Fibroblast of upper back skin (primary cell): ENCODE data around the gene TDRD3.
"Not testable (repeated sequence)": the region's sequence is repeated elsewhere in the genome, so short reads cannot be mapped to it uniquely, and the experiment has no call there.

Experiments
- DNase-seq: peaks from one replicate; pipeline ENCODE4 v3.0.0-alpha.2; 2013

TDRD3 gene

GRCh38 chr13:60398907-60399589, 2.0 kb downstream of the TDRD3 start:
- no peak for DNase-seq

GRCh38 chr13:60402022-60402421, 5.0 kb downstream of the TDRD3 start:
- DNase-seq, result no peak

- peak; percentile 18 for DNase-seq
Observed at GRCh38 chr13:60407095-60407494, 10.1 kb downstream of the TDRD3 start.

- DNase-seq, result not testable (repeated sequence)
Observed at GRCh38 chr13:60407852-60408251, 10.8 kb downstream of the TDRD3 start.

- DNase-seq, result not testable (repeated sequence)
Observed at GRCh38 chr13:60409574-60410292, 12.7 kb downstream of the TDRD3 start.

- no peak for DNase-seq
Observed at GRCh38 chr13:60410299-60410698, 13.3 kb downstream of the TDRD3 start.

GRCh38 chr13:60411464-60411863, 14.4 kb downstream of the TDRD3 start:
- no peak for DNase-seq

- DNase-seq, result peak; percentile 24
Observed at GRCh38 chr13:60411983-60412382, 15.0 kb downstream of the TDRD3 start.

GRCh38 chr13:60412909-60413616, 16.0 kb downstream of the TDRD3 start:
- no peak for DNase-seq

GRCh38 chr13:60414177-60414576, 17.2 kb downstream of the TDRD3 start:
- DNase-seq, result no peak

GRCh38 chr13:60417734-60418133, 20.7 kb downstream of the TDRD3 start:
- no peak for DNase-seq

GRCh38 chr13:60418954-60419353, 21.9 kb downstream of the TDRD3 start:
- no peak for DNase-seq

- DNase-seq, result no peak
Observed at GRCh38 chr13:60425332-60425731, 28.3 kb downstream of the TDRD3 start.

- DNase-seq, result no peak
Observed at GRCh38 chr13:60426075-60426474, 29.1 kb downstream of the TDRD3 start.

- no peak for DNase-seq
Observed at GRCh38 chr13:60427285-60427684, 30.3 kb downstream of the TDRD3 start.

- peak; percentile 62 for DNase-seq
Observed at GRCh38 chr13:60431108-60431700, 34.2 kb downstream of the TDRD3 start.

GRCh38 chr13:60433505-60433904, 36.5 kb downstream of the TDRD3 start:
- DNase-seq, result no peak

GRCh38 chr13:60435762-60436374, 38.8 kb downstream of the TDRD3 start:
- DNase-seq, result no peak

- DNase-seq, result no peak
Observed at GRCh38 chr13:60439201-60439600, 42.2 kb downstream of the TDRD3 start.

GRCh38 chr13:60441761-60442160, 44.7 kb downstream of the TDRD3 start:
- no peak for DNase-seq

- DNase-seq, result peak; percentile 50
Observed at GRCh38 chr13:60448907-60449510, 52.0 kb downstream of the TDRD3 start.

- DNase-seq, result peak; percentile 20
Observed at GRCh38 chr13:60453490-60453889, 56.5 kb downstream of the TDRD3 start.

- DNase-seq, result no peak
Observed at GRCh38 chr13:60454425-60454824, 57.4 kb downstream of the TDRD3 start.
